ENCODE results near the gene HOXA1. TPM values are rescaled to one million over a fixed set of nuclear protein-coding genes. Genes with fewer than 3 reads are reported as not detected.

The HOXA1 gene
- total and polyA plus RNA-seq, 2 of the 8 experiments (the other 6 are each of a cell fraction or from before 2014, with no cell fraction given): not detected

DNA sequence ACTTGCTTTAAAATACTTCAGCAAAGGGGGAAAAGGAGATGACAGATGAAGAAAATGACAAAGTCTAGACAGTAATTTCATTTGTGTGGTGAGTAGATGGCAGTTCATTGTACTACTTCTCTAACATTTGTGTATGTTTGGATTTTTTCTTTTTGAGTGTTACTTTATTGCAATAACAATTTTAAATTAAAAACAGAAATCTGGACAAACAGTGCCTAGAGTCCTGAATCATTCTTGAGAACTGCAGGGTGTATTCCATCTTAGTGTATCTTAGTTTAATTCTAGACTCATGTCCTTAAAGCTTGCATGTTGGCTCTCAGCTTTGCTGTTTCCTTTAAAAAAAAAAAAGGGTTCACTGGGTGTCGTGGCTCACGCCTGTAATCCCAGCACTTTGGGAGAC is 31.1 kb downstream of the HOXA1 start:
- Histone ChIP-seq H2AFZ (ENCODE audit: low read length) (no peak overlapping the region), H3K79me2 (ENCODE audit: control insufficient read depth in 1 of 2, insufficient read depth in 2 of 2, low read length in 2 of 2) (no peaks in the 10 kb centered on the region), H3K27ac (ENCODE audit: low read depth, low read length) (no peak overlapping the region), H3K4ac (replicated peaks; ENCODE audit: insufficient read length, low read depth, low read length) (no peak overlapping the region), H3K9me3 (ENCODE audit: insufficient read depth in 2 of 2, low read depth in 1 of 2, low read length in 1 of 2) (no peaks in the 10 kb centered on the region), H3K79me1 (ENCODE audit: low read depth, low read length) (no peaks in the 10 kb centered on the region), H4K5ac (ENCODE audit: insufficient read length, low read depth, low read length) (no peak overlapping the region), H3K56ac (replicated peaks; ENCODE audit: insufficient read length, low read depth, low read length) (no peak overlapping the region), H2BK15ac (ENCODE audit: low read length) (no peak overlapping the region), H3K23ac (ENCODE audit: insufficient read length) (no peak overlapping the region), H3K4me1 (replicated peaks in 1 of 4; ENCODE audit: control insufficient read depth in 3 of 4, insufficient read depth in 4 of 4, low read length in 3 of 4) (no peaks in the 10 kb centered on the region), H3K36me3 (ENCODE audit: control insufficient read depth in 2 of 4, insufficient read depth in 4 of 4, low read length in 3 of 4) (no peaks in the 10 kb centered on the region), H4K91ac (replicated peaks; ENCODE audit: insufficient read length, low read length) (no peak overlapping the region), H2BK20ac (ENCODE audit: low read length) (no peak overlapping the region), H4K8ac (ENCODE audit: extremely low read depth, insufficient read depth, low read length) (no peak overlapping the region), H3K23me2 (ENCODE audit: low read depth, low read length) (no peaks in the 10 kb centered on the region), H2BK12ac (ENCODE audit: low read depth, low read length) (no peak overlapping the region), H2AK5ac (ENCODE audit: low read depth, low read length) (no peak overlapping the region), H3K4me2 (ENCODE audit: insufficient read depth in 1 of 2, low read depth in 2 of 2, low read length in 2 of 2) (no peak overlapping the region), H3K9ac (replicated peaks in 1 of 4; ENCODE audit: extremely low read depth in 1 of 4, low read depth in 3 of 4, low read length in 3 of 4) (no peak overlapping the region), H2BK5ac (ENCODE audit: low read depth, low read length) (no peak overlapping the region), H4K20me1 (replicated peaks in 1 of 2; ENCODE audit: control insufficient read depth in 1 of 2, insufficient read depth in 2 of 2, low read length in 2 of 2) (no peaks in the 10 kb centered on the region), H2BK120ac (replicated peaks; ENCODE audit: low read depth, low read length) (no peak overlapping the region), H3K27me3 (replicated peaks in 1 of 4; ENCODE audit: control insufficient read depth in 3 of 4, extremely low read depth in 1 of 4, insufficient read depth in 3 of 4, low read length in 3 of 4) (no peaks in the 10 kb centered on the region), H3K18ac (ENCODE audit: extremely low read depth, low read length) (no peak overlapping the region), H3K14ac (ENCODE audit: insufficient read length) (no peak overlapping the region), H3K4me3 (ENCODE audit: extremely low read depth in 1 of 4, insufficient read depth in 2 of 4, low read depth in 3 of 4, low read length in 4 of 4) (no peak overlapping the region)
- no peak for DNase-seq (ENCODE audit: low read depth in 1 of 2, low spot score in 2 of 2)
- ChIA-PET POLR2A (ENCODE audit: partially characterized antibody) (no interaction called here), CTCF (ENCODE audit: partially characterized antibody) (interaction anchor here (0.7 to 2.3 kb wide), 3 partner anchors 12 to 16 kb away, joined by 3 to 7 read pairs (median 4); no protein-coding TSS in a partner anchor)
- no peak for FAIRE-seq
- WGBS, 2 experiments (ENCODE audit: extremely low coverage in 1 of 2, insufficient coverage in 1 of 2, insufficient read length in 1 of 2, insufficient replicate concordance in 2 of 2, low coverage in 1 of 2, low lambda C conversion rate in 2 of 2, missing lambda C conversion rate in 1 of 2): 85% methylated on average over 2 of the region's 2 CpGs; no CpG with 5 or more reads in 1 of the 2 experiments
- no peak for TF ChIP-seq MAFK (IDR thresholded peaks at IDR 0.05; ENCODE audit: low read depth, low read length)
- no peak for TF ChIP-seq SRF (IDR thresholded peaks at IDR 0.05; ENCODE audit: low read depth, low read length)
- no peak for TF ChIP-seq BCL11A (IDR thresholded peaks at IDR 0.05; ENCODE audit: low read depth in 2 of 2, low read length in 2 of 2)
- TF ChIP-seq HDAC2 (IDR thresholded peaks at IDR 0.05; ENCODE audit: borderline replicate concordance in 1 of 2, low read depth in 2 of 2, low read length in 2 of 2): no peak
- no peak for TF ChIP-seq RAD21 (IDR thresholded peaks at IDR 0.05 in 1 of 2, conservative IDR thresholded peaks at IDR 0.05 in 1 of 2; ENCODE audit: low read depth in 2 of 2, low read length in 2 of 2)
- no peak for TF ChIP-seq SP4 (IDR thresholded peaks at IDR 0.05; ENCODE audit: low read length)
